K562 (cell line): ENCODE results near the gene CCDC78. TPM values are rescaled to one million over a fixed set of nuclear protein-coding genes. Genes with fewer than 3 reads are reported as not detected.

Experiments used
- FOXJ3 ChIP-seq: sonication (generic); formaldehyde crosslinking; IDR thresholded peaks from 2 replicates; pipeline ENCODE4 v1.4.0; 2020; ENCODE audit warnings: mild to moderate bottlenecking, missing genetic modification reagents
- ZC3H4 ChIP-seq: sonication (generic); formaldehyde crosslinking; IDR thresholded peaks from 2 replicates; pipeline ENCODE4 v1.9.0; 2021; ENCODE audit warnings: missing genetic modification reagents, borderline replicate concordance
- ZNF316 ChIP-seq: fragments of 450-650 bp; IDR thresholded peaks from 2 replicates; pipeline ENCODE4 v1.6.1; 2016
- polyA plus RNA-seq, 8 experiments: library from polyadenylated mRNA; depleted of rRNA in 4 of 8; stranded (reverse) in 5 of 8; unstranded in 3 of 8; fragments of >200 nt; fragmentation: Nextera tagmentation in 2 of 8; fragmentation: Illumina TruSeq in 1 of 8; extraction: Ambion mirVana in 2 of 8; extraction: Trizol in 1 of 8; gene quantifications; 2 replicates each; pipeline versions ENCODE4 v1.2.1 to v1.2.3, GENCODE V29; 2011 to 2014; ENCODE audit warnings: inconsistent platforms in 1 of 8, missing spikeins in 1 of 8
- total RNA-seq, 7 experiments: library from RNA; depleted of rRNA in 6 of 7; stranded (reverse); fragments of >200 nt in 6 of 7; fragmentation: Illumina TruSeq in 2 of 7; extraction: Trizol in 2 of 7; gene quantifications; 2 replicates each; pipeline versions ENCODE4 v1.2.1 to v1.2.3, GENCODE V29; 2011 to 2021; ENCODE audit warnings: low replicate concordance in 1 of 7
- TF ChIP-seq, protein P1 (sequence below), 2 experiments: fragments of 450-650 bp; formaldehyde crosslinking in 1 of 2; IDR thresholded peaks; 2 replicates each; pipeline versions ENCODE4 v1.4.0 to v1.6.1; 2014 to 2020; ENCODE audit warnings: mild to moderate bottlenecking in 2 of 2, borderline replicate concordance in 1 of 2, low read depth in 1 of 2
- TF ChIP-seq, protein P2 (sequence below): sonication (generic); formaldehyde crosslinking; IDR thresholded peaks from 2 replicates; pipeline ENCODE4 v1.8.0; 2022; ENCODE audit warnings: mild to moderate bottlenecking, missing genetic modification reagents

Gene CCDC78
- total and polyA plus RNA-seq, 9 of the 15 experiments (the other 6 are each of a cell fraction or from before 2014, with no cell fraction given): 0.24 to 17.7 (median 2.9) TPM

DNA sequence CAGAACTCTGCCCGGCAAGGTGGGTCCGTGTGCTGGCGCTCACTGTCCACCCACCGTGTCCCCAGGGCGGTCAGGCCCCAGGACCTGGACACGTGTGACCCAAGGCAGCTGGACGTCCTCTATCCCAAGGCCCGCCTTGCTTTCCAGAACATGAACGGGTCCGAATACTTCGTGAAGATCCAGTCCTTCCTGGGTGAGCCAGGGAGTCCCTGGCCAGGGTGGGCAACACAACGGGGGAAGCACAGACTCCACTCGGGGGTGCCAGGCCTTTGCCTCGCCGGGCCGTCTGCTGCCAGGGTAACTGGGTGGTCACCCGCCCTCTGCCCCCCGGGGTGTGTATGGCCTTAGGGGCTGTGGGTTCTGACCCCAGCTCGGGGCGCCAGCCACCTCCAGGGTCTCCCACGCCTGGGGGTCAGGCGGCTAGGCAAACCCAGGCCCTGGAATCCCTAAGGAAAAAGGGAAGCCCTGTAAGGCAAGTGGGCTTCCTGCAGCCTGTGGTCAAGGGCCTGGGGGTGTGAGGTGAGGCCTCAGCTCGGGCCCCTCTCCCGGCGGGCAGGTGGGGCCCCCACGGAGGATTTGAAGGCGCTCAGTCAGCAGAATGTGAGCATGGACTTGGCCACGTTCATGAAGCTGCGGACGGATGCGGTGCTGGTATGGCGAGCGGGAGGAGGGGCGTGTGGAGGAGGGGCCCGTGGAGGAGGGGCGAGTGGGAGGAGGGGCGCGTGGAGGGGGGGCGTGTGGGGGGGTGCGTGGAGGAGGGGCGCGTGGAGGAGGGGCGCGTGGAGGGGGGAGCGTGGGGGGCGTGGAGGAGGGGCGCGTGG, 40.8 kb upstream of the CCDC78 start (continued):
- TF ChIP-seq, protein P1, sequence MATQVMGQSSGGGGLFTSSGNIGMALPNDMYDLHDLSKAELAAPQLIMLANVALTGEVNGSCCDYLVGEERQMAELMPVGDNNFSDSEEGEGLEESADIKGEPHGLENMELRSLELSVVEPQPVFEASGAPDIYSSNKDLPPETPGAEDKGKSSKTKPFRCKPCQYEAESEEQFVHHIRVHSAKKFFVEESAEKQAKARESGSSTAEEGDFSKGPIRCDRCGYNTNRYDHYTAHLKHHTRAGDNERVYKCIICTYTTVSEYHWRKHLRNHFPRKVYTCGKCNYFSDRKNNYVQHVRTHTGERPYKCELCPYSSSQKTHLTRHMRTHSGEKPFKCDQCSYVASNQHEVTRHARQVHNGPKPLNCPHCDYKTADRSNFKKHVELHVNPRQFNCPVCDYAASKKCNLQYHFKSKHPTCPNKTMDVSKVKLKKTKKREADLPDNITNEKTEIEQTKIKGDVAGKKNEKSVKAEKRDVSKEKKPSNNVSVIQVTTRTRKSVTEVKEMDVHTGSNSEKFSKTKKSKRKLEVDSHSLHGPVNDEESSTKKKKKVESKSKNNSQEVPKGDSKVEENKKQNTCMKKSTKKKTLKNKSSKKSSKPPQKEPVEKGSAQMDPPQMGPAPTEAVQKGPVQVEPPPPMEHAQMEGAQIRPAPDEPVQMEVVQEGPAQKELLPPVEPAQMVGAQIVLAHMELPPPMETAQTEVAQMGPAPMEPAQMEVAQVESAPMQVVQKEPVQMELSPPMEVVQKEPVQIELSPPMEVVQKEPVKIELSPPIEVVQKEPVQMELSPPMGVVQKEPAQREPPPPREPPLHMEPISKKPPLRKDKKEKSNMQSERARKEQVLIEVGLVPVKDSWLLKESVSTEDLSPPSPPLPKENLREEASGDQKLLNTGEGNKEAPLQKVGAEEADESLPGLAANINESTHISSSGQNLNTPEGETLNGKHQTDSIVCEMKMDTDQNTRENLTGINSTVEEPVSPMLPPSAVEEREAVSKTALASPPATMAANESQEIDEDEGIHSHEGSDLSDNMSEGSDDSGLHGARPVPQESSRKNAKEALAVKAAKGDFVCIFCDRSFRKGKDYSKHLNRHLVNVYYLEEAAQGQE (IDR thresholded peaks at IDR 0.05; ENCODE audit: borderline replicate concordance): no peak
- TF ChIP-seq, protein P1 (CRISPR knock-in tag; IDR thresholded peaks at IDR 0.05; ENCODE audit: low read depth): no peak
- TF ChIP-seq ZC3H4 (CRISPR knock-in tag) (no peak), ZNF316 (peak; percentile 41), FOXJ3 (CRISPR knock-in tag) (no peak)
- TF ChIP-seq, protein P2, sequence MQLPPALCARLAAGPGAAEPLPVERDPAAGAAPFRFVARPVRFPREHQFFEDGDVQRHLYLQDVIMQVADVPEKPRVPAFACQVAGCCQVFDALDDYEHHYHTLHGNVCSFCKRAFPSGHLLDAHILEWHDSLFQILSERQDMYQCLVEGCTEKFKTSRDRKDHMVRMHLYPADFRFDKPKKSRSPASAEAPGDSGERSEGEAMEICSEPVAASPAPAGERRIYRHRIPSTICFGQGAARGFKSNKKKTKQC: no peak
- TF ChIP-seq, all 486 proteins: peak for 4
